ENCODE data around the gene TXNL4A. TPM values are rescaled to one million over a fixed set of nuclear protein-coding genes. Genes with fewer than 3 reads are reported as not detected.
"Not testable (repeated sequence)": the region's sequence is repeated elsewhere in the genome, so short reads cannot be mapped to it uniquely, and the experiment has no call there.

The TXNL4A gene
- total RNA-seq, 4 donors from 2014 or later, result 18.0 to 47.6 (median 33.6) TPM

GRCh38 chr18:80033181-80034067 is 45.1 kb upstream of the TXNL4A start:
- ATAC-seq (ENCODE audit: low FRiP score) (peak; percentile 87), DNase-seq (ENCODE audit: low spot score) (peak; percentile 32)
- TF ChIP-seq, protein P1, sequence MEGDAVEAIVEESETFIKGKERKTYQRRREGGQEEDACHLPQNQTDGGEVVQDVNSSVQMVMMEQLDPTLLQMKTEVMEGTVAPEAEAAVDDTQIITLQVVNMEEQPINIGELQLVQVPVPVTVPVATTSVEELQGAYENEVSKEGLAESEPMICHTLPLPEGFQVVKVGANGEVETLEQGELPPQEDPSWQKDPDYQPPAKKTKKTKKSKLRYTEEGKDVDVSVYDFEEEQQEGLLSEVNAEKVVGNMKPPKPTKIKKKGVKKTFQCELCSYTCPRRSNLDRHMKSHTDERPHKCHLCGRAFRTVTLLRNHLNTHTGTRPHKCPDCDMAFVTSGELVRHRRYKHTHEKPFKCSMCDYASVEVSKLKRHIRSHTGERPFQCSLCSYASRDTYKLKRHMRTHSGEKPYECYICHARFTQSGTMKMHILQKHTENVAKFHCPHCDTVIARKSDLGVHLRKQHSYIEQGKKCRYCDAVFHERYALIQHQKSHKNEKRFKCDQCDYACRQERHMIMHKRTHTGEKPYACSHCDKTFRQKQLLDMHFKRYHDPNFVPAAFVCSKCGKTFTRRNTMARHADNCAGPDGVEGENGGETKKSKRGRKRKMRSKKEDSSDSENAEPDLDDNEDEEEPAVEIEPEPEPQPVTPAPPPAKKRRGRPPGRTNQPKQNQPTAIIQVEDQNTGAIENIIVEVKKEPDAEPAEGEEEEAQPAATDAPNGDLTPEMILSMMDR (IDR thresholded peaks at IDR 0.05), result no peak

- no peak for DNase-seq (ENCODE audit: low spot score)
- TF ChIP-seq, protein P1 (IDR thresholded peaks at IDR 0.05), result no peak
- ATAC-seq (ENCODE audit: low FRiP score), result no peak
Measured at GRCh38 chr18:80029690-80030089, 41.3 kb upstream of the TXNL4A start.

GRCh38 chr18:80027719-80028118 is 39.4 kb upstream of the TXNL4A start:
- ATAC-seq (ENCODE audit: low FRiP score); DNase-seq (ENCODE audit: low spot score): not testable (repeated sequence)

- TF ChIP-seq, protein P1 (IDR thresholded peaks at IDR 0.05), result no peak
- DNase-seq (ENCODE audit: low spot score) (no peak), ATAC-seq (ENCODE audit: low FRiP score) (no peak)
Measured at GRCh38 chr18:80026363-80026762, 38.0 kb upstream of the TXNL4A start.

DNA sequence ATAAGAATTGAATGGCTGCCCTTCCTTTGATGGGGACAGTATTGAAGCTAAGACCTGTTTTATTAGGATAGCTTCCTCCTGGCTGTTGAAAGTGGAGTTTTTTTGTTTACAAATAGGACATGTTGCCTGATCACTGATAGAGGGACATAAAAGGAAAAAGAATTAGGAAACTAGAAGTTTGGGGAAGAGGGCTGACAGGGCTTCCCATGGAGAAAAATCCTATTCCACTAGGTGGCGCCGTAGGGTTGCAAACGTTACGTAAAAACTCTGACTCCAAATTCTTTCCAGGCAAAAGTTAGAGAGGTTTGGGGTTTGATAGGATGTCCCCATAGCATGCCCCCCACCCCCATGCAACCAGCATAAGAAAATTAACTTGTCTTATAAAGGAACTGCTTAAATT is 34.8 kb upstream of the TXNL4A start:
- no peak for ATAC-seq (ENCODE audit: low FRiP score)
- TF ChIP-seq, protein P1 (IDR thresholded peaks at IDR 0.05), result no peak
- DNase-seq (ENCODE audit: low spot score), result no peak

- DNase-seq (ENCODE audit: low spot score) (no peak), ATAC-seq (ENCODE audit: low FRiP score) (no peak)
- TF ChIP-seq, protein P1 (IDR thresholded peaks at IDR 0.05), result no peak
Measured at GRCh38 chr18:80022613-80023012, 34.2 kb upstream of the TXNL4A start.

DNA sequence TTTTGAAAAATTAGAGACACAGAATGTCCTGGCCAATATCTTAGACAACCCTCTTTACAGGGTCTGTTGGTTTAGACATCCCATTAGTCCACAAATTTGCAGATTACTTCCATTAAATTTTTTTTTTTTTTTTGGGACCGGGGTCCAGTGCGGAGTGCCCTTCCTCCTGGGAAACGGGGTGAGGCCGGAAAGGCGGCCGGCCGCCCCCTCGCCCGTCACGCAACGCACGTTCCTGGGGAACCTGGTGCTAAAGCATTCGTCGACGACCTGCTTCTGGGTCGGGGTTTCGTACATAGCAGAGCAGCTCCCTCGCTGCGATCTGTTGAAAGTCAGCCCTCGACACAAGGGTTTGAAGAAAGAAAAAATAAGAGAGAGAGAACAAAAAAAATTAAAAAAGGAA is 24.4 kb upstream of the TXNL4A start:
- TF ChIP-seq, protein P1 (IDR thresholded peaks at IDR 0.05), result no peak
- DNase-seq (ENCODE audit: low spot score) (no peak), ATAC-seq (ENCODE audit: low FRiP score) (no peak)

GRCh38 chr18:80011496-80012137 is 23.3 kb upstream of the TXNL4A start:
- not testable (repeated sequence) for ATAC-seq (ENCODE audit: low FRiP score); DNase-seq (ENCODE audit: low spot score)
